Measurements from ENCODE around the gene C12orf42. TPM values are rescaled to one million over a fixed set of nuclear protein-coding genes. Genes with fewer than 3 reads are reported as not detected.

Gene C12orf42
- total and polyA plus RNA-seq, 2 of the 4 experiments (the other 2 are of a cell fraction): not detected

DNA sequence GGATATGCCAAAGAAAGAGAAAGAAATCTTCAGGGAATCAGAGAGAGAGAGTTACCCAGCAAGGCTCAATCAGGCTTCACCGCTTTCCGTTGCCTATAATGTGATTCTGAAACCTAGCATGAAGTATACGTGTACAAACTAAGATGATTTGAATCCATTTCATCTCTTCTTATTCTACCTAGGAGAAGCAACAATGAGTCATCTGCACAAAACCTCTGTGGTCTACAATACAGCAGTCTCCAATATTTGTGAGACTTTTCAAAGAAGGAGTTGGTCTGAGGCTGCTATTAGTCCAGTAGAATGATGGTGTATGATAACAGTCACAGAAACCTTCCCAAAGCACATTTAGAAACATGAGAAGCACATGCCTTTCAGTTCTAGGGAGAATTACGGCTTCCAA is 141.9 kb downstream of the C12orf42 start:
- no peaks in the 10 kb centered on the region for H3K9me1 ChIP-seq (ENCODE audit: insufficient read depth, low read length)
- no peak overlapping the region for H4K91ac ChIP-seq (ENCODE audit: insufficient read depth, low read depth, low read length)
- no CpG with 5 or more reads among the region's 4 CpGs for WGBS, 2 experiments (ENCODE audit: extremely low coverage in 2 of 2, insufficient read length in 1 of 2)
- POLR2A ChIA-PET (ENCODE audit: unreplicated experiment): no interaction called here
- no peak overlapping the region for H2BK5ac ChIP-seq (ENCODE audit: low read depth, low read length, poor library complexity, severe bottlenecking)
- in situ Hi-C loops (cut with MboI; ENCODE audit: low sequenced_read_pairs): no loop called here
- ATAC-seq (ENCODE audit: low read depth): no peak
- no peak overlapping the region for H4K5ac ChIP-seq (ENCODE audit: low read depth, low read length)
- TF ChIP-seq MAZ (IDR thresholded peaks at IDR 0.05; ENCODE audit: borderline replicate concordance, low read depth, low read length) (no peak), POLR2A (IDR thresholded peaks at IDR 0.05; ENCODE audit: low read depth, low read length) (no peak), MXI1 (IDR thresholded peaks at IDR 0.05; ENCODE audit: borderline replicate concordance, low read depth, low read length) (no peak), USF2 (IDR thresholded peaks at IDR 0.05; ENCODE audit: low read depth, low read length) (no peak)
- H2BK120ac ChIP-seq (ENCODE audit: low read depth, low read length): no peak overlapping the region
- CTCF ChIA-PET: no interaction called here
- H3K9ac ChIP-seq (ENCODE audit: low read depth, low read length): no peak overlapping the region
- H4K8ac ChIP-seq (ENCODE audit: low read depth in 2 of 2, low read length in 2 of 2): no peak overlapping the region
- no peak overlapping the region for H3K4ac ChIP-seq (ENCODE audit: low read depth, low read length)
- no peak overlapping the region for H3K18ac ChIP-seq (ENCODE audit: low read depth, low read length)
- no TSS peak for BruUV-seq (replicated peaks)
- no peak overlapping the region for H2BK15ac ChIP-seq (ENCODE audit: low read depth, low read length)
- no peaks in the 10 kb centered on the region for H3K4me1 ChIP-seq (ENCODE audit: control insufficient read depth, insufficient read depth, low read length)
- no peaks in the 10 kb centered on the region for H3K27me3 ChIP-seq (ENCODE audit: control insufficient read depth, insufficient read depth, low read length)
- intact Hi-C loops (cut with micrococcal nuclease): no loop called here
- H3K36me3 ChIP-seq (ENCODE audit: control insufficient read depth, insufficient read depth, low read length): no peaks in the 10 kb centered on the region
- H2AFZ ChIP-seq (replicated peaks; ENCODE audit: low read length, poor library complexity): no peak overlapping the region
- H3K4me2 ChIP-seq (ENCODE audit: low read depth, low read length): no peak overlapping the region
- H2AK9ac ChIP-seq (replicated peaks; ENCODE audit: low read depth, low read length, poor library complexity): no peak overlapping the region
- H3K79me1 ChIP-seq (ENCODE audit: low read depth in 1 of 2, low read length in 2 of 2): no peaks in the 10 kb centered on the region
- DNase-seq: no peak
- no peak overlapping the region for H2BK20ac ChIP-seq (ENCODE audit: low read depth, low read length)
- H2AK5ac ChIP-seq (ENCODE audit: low read depth, low read length): no peak overlapping the region
- no peaks in the 10 kb centered on the region for H4K20me1 ChIP-seq (ENCODE audit: insufficient read depth, low read length)
- peaks cover 7% of the 10 kb centered on the region for H3K9me3 ChIP-seq (ENCODE audit: control insufficient read depth, insufficient read depth, low read length)
- H3K23ac ChIP-seq (ENCODE audit: low read depth, low read length): no peak overlapping the region
- H3K56ac ChIP-seq (ENCODE audit: extremely low read depth, insufficient read depth, low read length): no peak overlapping the region
- H3K27ac ChIP-seq (ENCODE audit: insufficient read depth, low read length): no peak overlapping the region
- H3K4me3 ChIP-seq (ENCODE audit: insufficient read depth, low read depth, low read length): no peak overlapping the region
- dilution Hi-C loops (cut with HindIII; ENCODE audit: low sequenced_read_pairs, unreplicated experiment): no loop called here
- H3K14ac ChIP-seq (replicated peaks; ENCODE audit: low read depth, low read length): no peak overlapping the region

All from IMR-90 (cell line).